HL-60 (cell line): ENCODE results near the gene VASN.

ENCODE experiments used
- CTCF ChIP-seq: IDR thresholded peaks from one replicate; pipeline ENCODE4 v1.5.1; 2011; ENCODE audit warnings: low read length, control low read depth, inconsistent platforms; ENCODE audit not compliant: insufficient read depth
- POLR2AphosphoS5 ChIP-seq: IDR thresholded peaks from 2 replicates; pipeline ENCODE4 v1.6.1; 2012; ENCODE audit warnings: low read depth
- REST ChIP-seq: IDR thresholded peaks from 2 replicates; pipeline ENCODE4 v1.6.1; 2012; ENCODE audit warnings: low read depth; ENCODE audit not compliant: insufficient replicate concordance

DNA sequence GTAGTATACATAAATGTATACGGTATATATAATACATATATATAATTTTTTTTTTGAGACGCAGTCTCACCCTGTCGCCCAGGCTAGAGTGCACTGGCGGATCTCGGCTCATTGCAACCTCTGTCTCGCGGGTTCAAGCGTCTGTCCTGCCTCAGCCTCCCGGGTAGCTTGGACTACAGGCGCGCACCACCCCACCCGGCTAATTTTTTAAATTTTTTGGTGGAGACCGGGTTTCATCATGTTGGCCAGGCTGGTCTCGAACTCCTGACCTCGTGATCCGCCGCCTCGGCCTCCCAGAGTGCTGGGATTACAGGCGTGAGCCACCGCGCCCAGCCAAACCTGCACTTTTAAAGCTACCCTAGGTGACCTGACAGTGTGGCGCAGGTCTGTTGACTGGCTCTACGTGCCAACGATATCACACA, 21.3 kb upstream of the VASN start:
- TF ChIP-seq REST: no peak
- no peak for TF ChIP-seq CTCF
- TF ChIP-seq POLR2AphosphoS5: no peak; the same call in 1 of the 2 replicates
